Right atrium auricular region (tissue), 2 donors: Measurements from ENCODE around the gene CYP24A1. TPM values are rescaled to one million over a fixed set of nuclear protein-coding genes. Genes with fewer than 3 reads are reported as not detected.

ENCODE experiments used
- DNase-seq: peaks from one replicate; pipeline ENCODE4 v3.0.0-alpha.2; 2019; ENCODE audit warnings: low spot score
- H3K27ac ChIP-seq, 2 donors: fragments of 200-600 bp; sonication (generic); 1 replicate in 1 of 2; 2 replicates in 1 of 2; pipeline ENCODE4 v1.5.1; 2016 to 2019
- H3K27me3 ChIP-seq, 2 donors: fragments of 200-600 bp; sonication (generic); one replicate each; pipeline versions ENCODE4 v1.5.1 to v1.6.0; 2017 to 2019
- H3K36me3 ChIP-seq: fragments of 200-600 bp; sonication (generic); one replicate; pipeline ENCODE4 v1.5.1; 2016
- H3K4me1 ChIP-seq, 2 donors: fragments of 200-600 bp; sonication (generic); one replicate each; pipeline versions ENCODE4 v1.5.1 to v1.6.0; 2017 to 2019
- H3K4me3 ChIP-seq, 2 donors: fragments of 200-600 bp; sonication (generic); 1 replicate in 1 of 2; 2 replicates in 1 of 2; pipeline ENCODE4 v1.5.1; 2017 to 2019; ENCODE audit warnings: mild to moderate bottlenecking in 1 of 2, moderate library complexity in 1 of 2
- H3K9me3 ChIP-seq, 2 donors: fragments of 200-600 bp; sonication (generic); one replicate each; pipeline ENCODE4 v1.5.1; 2019
- CTCF ChIP-seq, 2 donors: fragments of 200-600 bp; sonication (generic); IDR thresholded peaks; one replicate each; pipeline ENCODE4 v1.5.1; 2019; ENCODE audit warnings: antibody characterized with exemption in 2 of 2
- total RNA-seq, 2 donors: library from RNA; depleted of rRNA; stranded (reverse); fragments of >200 nt; gene quantifications; one replicate each; pipeline ENCODE4 v1.1.0, GENCODE V29; 2016

CYP24A1 gene
- total RNA-seq, 2 donors from 2014 or later: 0.24 TPM; not detected in 1

GRCh38 chr20:54219751-54220426 is 46.1 kb upstream of the CYP24A1 start:
- H3K4me1 ChIP-seq: peaks cover 0 to 9% of the 10 kb centered on the region in 2 donors
- no peaks in the 10 kb centered on the region for H3K9me3 ChIP-seq
- peak; percentile 18 to 63 for TF ChIP-seq CTCF (IDR thresholded peaks at IDR 0.05)
- no peaks in the 10 kb centered on the region for H3K36me3 ChIP-seq
- DNase-seq: no peak
- no peak overlapping the region for H3K4me3 ChIP-seq
- H3K27ac ChIP-seq: no peak overlapping the region
- no peaks in the 10 kb centered on the region for H3K27me3 ChIP-seq

- Histone ChIP-seq H3K27ac (peak overlapping the region in 1 of 2 donors; percentile 40), H3K4me3 (no peak overlapping the region), H3K4me1 (peaks cover 0 to 9% of the 10 kb centered on the region in 2 donors), H3K9me3 (no peaks in the 10 kb centered on the region), H3K27me3 (no peaks in the 10 kb centered on the region), H3K36me3 (no peaks in the 10 kb centered on the region)
- no peak for DNase-seq
- TF ChIP-seq CTCF (IDR thresholded peaks at IDR 0.05): no peak
These were observed 44.7 kb upstream of the CYP24A1 start for GRCh38 chr20:54218470-54218869.

GRCh38 chr20:54217762-54218161 is 44.0 kb upstream of the CYP24A1 start:
- Histone ChIP-seq H3K27me3 (no peaks in the 10 kb centered on the region), H3K4me3 (no peak overlapping the region), H3K9me3 (no peaks in the 10 kb centered on the region), H3K36me3 (no peaks in the 10 kb centered on the region), H3K27ac (no peak overlapping the region), H3K4me1 (peaks cover 0 to 9% of the 10 kb centered on the region in 2 donors)
- no peak for DNase-seq
- no peak for TF ChIP-seq CTCF (IDR thresholded peaks at IDR 0.05)

GRCh38 chr20:54215157-54215789 is 41.5 kb upstream of the CYP24A1 start:
- no peak for DNase-seq
- TF ChIP-seq CTCF (IDR thresholded peaks at IDR 0.05): no peak
- no peaks in the 10 kb centered on the region for H3K36me3 ChIP-seq
- no peaks in the 10 kb centered on the region for H3K27me3 ChIP-seq
- no peak overlapping the region for H3K4me3 ChIP-seq
- peaks cover 0 to 9% of the 10 kb centered on the region in 2 donors for H3K4me1 ChIP-seq
- H3K27ac ChIP-seq: no peak overlapping the region
- H3K9me3 ChIP-seq: no peaks in the 10 kb centered on the region

- TF ChIP-seq CTCF (IDR thresholded peaks at IDR 0.05): no peak
- no peak overlapping the region for H3K27ac ChIP-seq
- H3K4me3 ChIP-seq: no peak overlapping the region
- no peaks in the 10 kb centered on the region for H3K36me3 ChIP-seq
- H3K27me3 ChIP-seq: no peaks in the 10 kb centered on the region
- H3K9me3 ChIP-seq: no peaks in the 10 kb centered on the region
- peaks cover 0 to 15% of the 10 kb centered on the region in 2 donors for H3K4me1 ChIP-seq
- no peak for DNase-seq
These were observed 40.8 kb upstream of the CYP24A1 start for GRCh38 chr20:54214566-54214965.
